Activated CD4-positive, alpha-beta memory T cell treated with anti-CD3 and anti-CD28 coated beads for 36 hours (primary cell): ENCODE results near the gene ZC2HC1B. TPM values are rescaled to one million over a fixed set of nuclear protein-coding genes. Genes with fewer than 3 reads are reported as not detected.

ENCODE experiments used
- CTCF ChIA-PET: fragments of 350-600 bp; sonication (Branson Sonifier 250); formaldehyde crosslinking; loops from one replicate; lab custom pipeline; 2021; ENCODE audit warnings: antibody characterized with exemption, inconsistent platforms; lab: Charles Lee
- POLR2A ChIA-PET: fragments of 350-600 bp; sonication (Branson Sonifier 250); formaldehyde crosslinking; loops from one replicate; lab custom pipeline; 2021; ENCODE audit warnings: antibody characterized with exemption; lab: Charles Lee
- DNase-seq: peaks from one replicate; pipeline ENCODE4 v3.0.0-alpha.2; 2020
- H3K27ac Mint-ChIP-seq: one replicate; pipeline ENCODE4 v1.8.0; 2021; ENCODE audit warnings: mixed read lengths
- H3K27me3 Mint-ChIP-seq: one replicate; pipeline ENCODE4 v1.8.0; 2021; ENCODE audit warnings: mixed read lengths
- H3K36me3 Mint-ChIP-seq: one replicate; pipeline ENCODE4 v1.8.0; 2021; ENCODE audit warnings: mixed read lengths
- H3K4me1 Mint-ChIP-seq: one replicate; pipeline ENCODE4 v1.8.0; 2021; ENCODE audit warnings: low read depth, mixed read lengths
- H3K4me3 Mint-ChIP-seq: one replicate; pipeline ENCODE4 v1.8.0; 2021; ENCODE audit warnings: mild to moderate bottlenecking, mixed read lengths
- H3K9me3 Mint-ChIP-seq: one replicate; pipeline ENCODE4 v1.8.0; 2021; ENCODE audit warnings: mixed read lengths
- intact Hi-C: fragments of 100-400 bp; cut with micrococcal nuclease; formaldehyde crosslinking; loops from one replicate; pipeline ENCODE4 v1.15.1; 2023
- total RNA-seq, 2 experiments: library from RNA; stranded (reverse); gene quantifications; one replicate each; pipeline ENCODE4 v1.2.3, GENCODE V29; 2021

ZC2HC1B gene
- total RNA-seq, 2 experiments from 2014 or later = 0.24 TPM; not detected in 1

DNA sequence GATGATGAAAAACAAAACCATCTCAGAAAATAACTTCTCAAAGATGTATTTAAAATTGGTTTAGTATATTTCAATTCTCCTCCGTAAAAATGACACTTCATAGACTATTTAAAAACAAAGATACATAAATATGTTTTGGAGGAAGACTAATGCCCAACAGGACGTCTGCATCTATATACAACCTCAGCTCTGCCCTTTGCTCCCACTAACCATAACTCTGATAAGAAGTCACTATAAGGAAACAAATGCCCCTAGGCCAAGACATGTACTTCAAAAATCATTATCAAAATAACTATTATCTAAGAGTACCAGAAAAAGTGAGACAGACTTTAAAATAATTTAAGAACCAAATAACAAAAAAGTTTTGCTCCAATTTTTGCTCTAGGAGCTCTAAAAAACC, 120.4 kb downstream of the ZC2HC1B start:
- Mint-ChIP-seq H3K9me3 (peaks cover 2% of the 10 kb centered on the region), H3K4me1 (no peaks in the 10 kb centered on the region), H3K27ac (no peak overlapping the region), H3K27me3 (no peaks in the 10 kb centered on the region), H3K36me3 (no peaks in the 10 kb centered on the region), H3K4me3 (no peak overlapping the region)
- intact Hi-C loops = no loop called here
- DNase-seq = no peak
- CTCF ChIA-PET = interaction anchor here (0.6 to 1.0 kb wide), 3 partner anchors 43 to 667 kb away, joined by 3 to 4 read pairs (median 3); no protein-coding TSS in a partner anchor
- POLR2A ChIA-PET = no interaction called here

DNA sequence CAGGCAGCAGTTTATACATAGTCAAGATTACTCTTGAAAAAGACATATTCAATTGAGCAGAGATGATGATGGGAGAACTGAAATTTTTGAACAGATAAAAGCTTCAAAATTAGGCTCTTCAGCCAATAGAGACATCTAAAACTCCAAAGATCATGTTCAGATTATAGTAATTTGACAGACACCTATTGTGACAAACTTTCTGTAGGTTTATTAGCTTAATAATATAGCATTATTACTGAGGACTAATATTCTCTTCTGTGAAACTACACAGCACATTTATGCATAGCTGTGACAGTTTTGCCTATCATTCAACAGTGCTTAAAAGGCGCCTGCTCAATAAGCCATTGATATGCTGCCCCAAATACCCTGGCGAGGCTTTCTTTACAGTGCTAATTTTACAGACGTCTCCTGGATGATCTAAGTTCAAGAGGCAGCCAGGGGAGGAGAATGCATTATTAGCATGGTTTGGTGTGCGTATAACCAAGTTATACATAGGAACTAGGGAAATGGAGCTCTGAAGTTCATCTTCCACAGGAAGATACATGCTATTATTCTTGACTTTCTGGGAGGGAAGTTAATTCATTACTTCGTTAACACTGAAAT, 122.3 kb downstream of the ZC2HC1B start:
- intact Hi-C loops = no loop called here
- ChIA-PET CTCF (interaction anchor here (2.7 kb wide), 1 partner anchor 26 kb away, joined by 12 read pairs; no protein-coding TSS in a partner anchor), POLR2A (no interaction called here)
- Mint-ChIP-seq H3K4me3 (no peak overlapping the region), H3K9me3 (no peaks in the 10 kb centered on the region), H3K4me1 (no peaks in the 10 kb centered on the region), H3K27ac (no peak overlapping the region), H3K27me3 (peaks cover 2% of the 10 kb centered on the region), H3K36me3 (no peaks in the 10 kb centered on the region)
- DNase-seq = no peak

Other genes with a start within 250 kb of the ZC2HC1B start
- 10 to 100 TPM; 26.1 to 28.1 TPM for gene PHACTR2, start 186.5 kb upstream of the ZC2HC1B start, total RNA-seq
- 10 to 100 TPM; 33.5 to 35.4 TPM for gene LTV1, start 21.1 kb upstream of the ZC2HC1B start, total RNA-seq
- 10 to 100 TPM; 13.4 to 16.3 TPM for gene PLAGL1, start 143.8 kb downstream of the ZC2HC1B start, total RNA-seq
- 100 to 1,000 TPM; 162 to 171 TPM for gene SF3B5, start 231.1 kb downstream of the ZC2HC1B start, total RNA-seq